Measurements from ENCODE around the gene ZNF593OS. TPM values are rescaled to one million over a fixed set of nuclear protein-coding genes. Genes with fewer than 3 reads are reported as not detected.

Gene ZNF593OS
- total RNA-seq, 3 donors from 2014 or later, result not detected

DNA sequence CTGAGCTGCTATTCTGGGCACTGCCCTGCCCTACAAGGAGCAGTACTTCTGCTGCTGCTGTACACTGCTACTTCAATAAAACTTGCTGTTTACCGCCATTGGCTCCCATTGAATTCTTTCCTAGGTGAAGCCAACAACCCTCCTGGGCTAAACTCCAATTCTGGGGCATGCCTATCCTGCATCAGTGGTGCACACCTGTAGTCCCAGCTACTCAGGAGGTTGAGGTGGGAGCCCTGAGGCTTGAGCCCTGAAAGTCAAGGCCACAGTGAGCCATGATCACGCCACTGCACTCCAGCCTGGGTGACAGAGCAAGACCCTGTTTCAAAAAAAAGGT is 38.8 kb downstream of the ZNF593OS start:
- intact Hi-C loops (cut with DNase I, micrococcal nuclease), result no loop called here
- Histone ChIP-seq H3K9me3 (no peaks in the 10 kb centered on the region), H3K36me3 (ENCODE audit: low read depth) (no peaks in the 10 kb centered on the region), H3K4me1 (ENCODE audit: low read depth) (no peaks in the 10 kb centered on the region), H3K4me3 (no peak overlapping the region)
- no peak for TF ChIP-seq CTCF (IDR thresholded peaks at IDR 0.05)
- no peak for DNase-seq
- no peak for ATAC-seq

GRCh38 chr1:26132128-26132833 is 39.4 kb downstream of the ZNF593OS start:
- peak; percentile 57 for ATAC-seq
- Histone ChIP-seq H3K36me3 (ENCODE audit: low read depth) (no peaks in the 10 kb centered on the region), H3K9me3 (no peaks in the 10 kb centered on the region), H3K4me1 (ENCODE audit: low read depth) (no peaks in the 10 kb centered on the region), H3K4me3 (no peak overlapping the region)
- peak in 1 of 3 donors; percentile 48 for DNase-seq
- intact Hi-C loops (cut with DNase I, micrococcal nuclease), result no loop called here
- no peak for TF ChIP-seq CTCF (IDR thresholded peaks at IDR 0.05)

DNA sequence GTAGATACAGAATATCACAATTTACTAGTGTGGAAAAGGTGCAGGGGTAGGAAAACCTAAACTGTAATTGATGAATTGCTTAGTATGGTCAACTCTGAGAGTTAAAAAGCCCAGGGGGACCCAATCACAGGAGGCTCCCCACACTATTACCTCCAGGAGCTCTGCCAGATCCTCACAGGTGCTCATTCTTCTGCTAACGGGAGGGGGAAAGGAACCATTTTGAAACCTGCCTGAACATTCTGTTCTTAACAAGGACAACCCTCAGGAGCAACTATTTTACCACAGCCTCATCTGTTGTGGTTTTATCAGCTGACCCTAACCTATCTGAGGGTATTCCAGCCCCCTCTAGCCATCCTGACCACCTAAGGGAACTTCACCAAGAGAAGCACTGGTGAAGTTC is 40.9 kb downstream of the ZNF593OS start:
- no peak for DNase-seq
- no peaks in the 10 kb centered on the region for H3K36me3 ChIP-seq (ENCODE audit: low read depth)
- H3K4me3 ChIP-seq, result no peak overlapping the region
- no peaks in the 10 kb centered on the region for H3K4me1 ChIP-seq (ENCODE audit: low read depth)
- H3K9me3 ChIP-seq, result no peaks in the 10 kb centered on the region
- ATAC-seq, result no peak
- TF ChIP-seq CTCF (IDR thresholded peaks at IDR 0.05), result no peak
- intact Hi-C loops (cut with DNase I, micrococcal nuclease), result no loop called here

GRCh38 chr1:26129778-26130177 is 41.9 kb downstream of the ZNF593OS start:
- intact Hi-C loops (cut with DNase I, micrococcal nuclease), result no loop called here
- H3K36me3 ChIP-seq (ENCODE audit: low read depth), result no peaks in the 10 kb centered on the region
- no peak overlapping the region for H3K4me3 ChIP-seq
- no peak for ATAC-seq
- no peak for TF ChIP-seq CTCF (IDR thresholded peaks at IDR 0.05)
- H3K9me3 ChIP-seq, result no peaks in the 10 kb centered on the region
- DNase-seq, result no peak
- H3K4me1 ChIP-seq (ENCODE audit: low read depth), result peaks cover 2% of the 10 kb centered on the region

GRCh38 chr1:26127235-26128163 is 44.1 kb downstream of the ZNF593OS start:
- TF ChIP-seq CTCF (IDR thresholded peaks at IDR 0.05), result no peak

More at GRCh38 chr1:26127235-26128163, 44.1 kb downstream of the ZNF593OS start:
- Histone ChIP-seq H3K4me3 (peak overlapping the region; percentile 23), H3K36me3 (ENCODE audit: low read depth) (no peaks in the 10 kb centered on the region), H3K9me3 (no peaks in the 10 kb centered on the region), H3K4me1 (ENCODE audit: low read depth) (peaks cover 10% of the 10 kb centered on the region)
- peak in 1 of 3 donors; percentile 67 for DNase-seq
- intact Hi-C loops (cut with DNase I, micrococcal nuclease), result no loop called here
- peak; percentile 46 for ATAC-seq

Measured in mucosa of descending colon (tissue), 3 donors.